ENCODE data around the gene RINT1.
"Not testable (repeated sequence)": the region's sequence is repeated elsewhere in the genome, so short reads cannot be mapped to it uniquely, and the experiment has no call there.

Gene RINT1

DNA sequence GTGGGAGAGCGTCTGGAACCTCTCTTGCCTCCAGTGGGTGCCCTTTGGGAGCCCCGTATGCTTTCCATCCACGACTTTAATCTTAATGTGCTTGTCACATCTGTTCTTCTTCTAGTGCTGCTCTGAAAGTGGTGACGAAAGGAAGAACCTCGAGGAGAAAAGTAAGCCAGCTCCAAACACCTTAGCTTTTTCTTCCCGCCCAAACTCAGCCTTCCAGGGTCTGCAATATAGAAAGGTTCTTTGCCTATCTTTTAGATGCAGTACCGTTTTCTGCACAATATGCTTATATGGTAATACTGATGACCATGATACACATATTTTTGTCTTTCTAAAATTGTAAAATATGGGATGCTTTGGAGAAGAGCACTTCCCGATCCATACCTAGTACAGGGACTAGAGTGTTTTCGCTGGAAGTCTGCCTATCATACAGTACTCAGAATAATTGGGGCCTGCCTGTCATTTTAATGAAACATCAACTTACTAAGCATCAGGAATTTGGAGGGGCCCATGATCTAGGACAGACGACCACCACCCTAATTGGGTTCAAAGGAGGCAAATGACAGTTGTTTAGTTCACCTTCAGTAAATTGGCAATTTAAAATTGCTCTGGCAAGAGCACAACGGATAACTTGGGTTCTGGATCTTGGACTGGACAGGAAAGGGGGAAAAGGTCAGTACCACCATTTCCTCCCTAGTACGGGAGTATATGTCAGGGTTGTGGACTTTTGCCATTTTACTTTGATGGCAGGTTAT lies 884 bp downstream of the RINT1 start:
- peak in 1 of 2 experiments; percentile 16 for DNase-seq

DNA sequence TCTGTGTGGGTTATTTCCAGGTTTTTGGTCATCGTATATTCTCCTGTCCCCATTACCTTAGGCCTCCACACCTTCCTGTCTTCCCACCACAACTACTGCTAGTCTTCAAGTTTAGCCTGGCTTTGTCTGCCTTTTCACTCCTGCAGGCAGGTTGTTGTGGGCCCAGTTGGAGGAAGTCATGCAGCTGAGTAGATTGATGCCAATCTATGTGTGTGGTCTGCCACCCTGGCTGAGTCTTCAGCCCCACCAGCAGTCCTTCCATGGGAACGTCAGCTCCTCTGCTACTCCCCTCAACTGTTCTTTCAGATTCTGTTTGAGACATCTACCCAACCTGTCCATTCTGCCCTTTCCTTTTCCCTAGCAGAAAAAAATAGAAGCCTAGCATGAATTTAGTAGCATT lies 6.3 kb downstream of the RINT1 start:
- no peak for DNase-seq

- DNase-seq: no peak
Measured at GRCh38 chr7:105559926-105560325, 27.9 kb downstream of the RINT1 start.

DNA sequence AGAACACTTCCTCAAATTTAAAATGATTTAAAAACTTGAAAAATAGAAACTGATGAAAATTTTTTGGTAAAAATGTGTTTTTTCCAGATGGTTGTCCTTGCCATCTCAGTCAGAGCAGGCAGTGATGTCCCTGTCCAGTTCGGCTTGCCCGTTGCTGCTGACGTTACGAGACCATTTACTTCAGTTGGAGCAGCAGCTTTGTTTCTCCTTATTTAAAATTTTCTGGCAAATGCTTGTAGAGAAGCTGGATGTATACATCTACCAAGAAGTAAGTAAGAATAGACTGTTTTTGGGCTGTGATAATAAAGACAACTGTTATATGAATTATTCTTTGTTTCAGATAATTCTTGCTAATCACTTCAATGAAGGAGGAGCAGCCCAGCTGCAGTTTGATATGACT lies 33.2 kb downstream of the RINT1 start:
- DNase-seq: no peak

DNA sequence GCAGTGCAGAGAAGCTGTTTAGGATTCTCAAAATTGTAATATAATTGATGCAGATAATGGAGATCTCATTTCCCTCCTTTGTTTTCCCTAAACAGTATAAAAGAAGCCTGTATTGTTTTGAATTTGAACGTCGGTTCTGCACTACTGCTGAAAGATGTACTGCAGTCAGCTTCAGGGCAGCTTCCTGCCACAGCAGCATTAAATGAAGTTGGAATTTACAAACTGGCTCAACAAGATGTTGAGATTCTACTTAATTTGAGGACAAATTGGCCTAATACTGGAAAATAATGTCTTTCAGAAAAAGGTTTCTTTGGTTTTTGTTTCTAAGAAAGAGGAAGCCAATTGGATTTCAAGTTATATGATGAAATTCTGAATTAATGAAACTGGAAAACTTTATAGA lies 35.0 kb downstream of the RINT1 start:
- DNase-seq: no peak

DNA sequence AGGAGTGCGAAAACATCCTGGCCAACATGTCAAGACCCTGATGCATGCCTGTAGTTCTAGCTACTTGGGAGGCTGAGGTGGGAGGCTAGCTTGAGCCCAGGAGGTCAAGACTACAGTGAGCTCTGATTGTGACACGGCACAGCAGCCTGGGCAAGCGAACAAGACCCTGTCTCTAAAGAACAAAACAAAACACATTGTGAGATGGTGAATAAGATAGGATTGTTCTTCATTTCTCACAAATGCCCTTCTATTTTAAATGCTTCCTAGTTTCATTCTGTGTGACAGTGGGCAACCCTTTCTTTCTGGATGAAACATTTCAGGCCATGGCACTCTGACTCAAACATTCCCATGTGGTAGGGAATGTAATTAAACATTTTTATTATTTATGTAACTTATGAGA lies 35.8 kb downstream of the RINT1 start:
- no peak for DNase-seq

- DNase-seq: no peak
Measured at GRCh38 chr7:105571891-105572290, 39.9 kb downstream of the RINT1 start.

- DNase-seq: peak in 1 of 2 experiments; percentile 47
Measured at GRCh38 chr7:105577251-105577650, 45.2 kb downstream of the RINT1 start.

DNA sequence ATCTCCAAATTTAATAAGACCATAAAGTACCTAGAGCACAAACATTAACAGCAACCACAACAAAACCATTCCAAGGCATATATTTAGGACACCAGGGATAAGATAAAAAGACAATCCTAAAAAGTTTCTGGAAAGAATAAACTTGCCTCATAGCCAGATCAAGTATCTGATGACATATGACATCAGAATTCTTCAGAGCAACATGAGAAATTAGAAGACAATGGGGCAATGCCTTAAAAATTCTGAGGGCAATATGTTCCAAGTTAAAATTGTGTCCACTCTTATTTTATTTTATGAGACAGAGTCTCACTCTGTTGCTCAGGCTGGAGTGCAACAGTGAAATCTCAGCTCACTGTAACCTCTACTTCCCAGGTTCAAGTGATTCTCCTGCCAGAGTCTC lies 46.5 kb downstream of the RINT1 start:
- no peak for DNase-seq

- no peak for DNase-seq
Measured at GRCh38 chr7:105580022-105580740, 48.2 kb downstream of the RINT1 start.

DNA sequence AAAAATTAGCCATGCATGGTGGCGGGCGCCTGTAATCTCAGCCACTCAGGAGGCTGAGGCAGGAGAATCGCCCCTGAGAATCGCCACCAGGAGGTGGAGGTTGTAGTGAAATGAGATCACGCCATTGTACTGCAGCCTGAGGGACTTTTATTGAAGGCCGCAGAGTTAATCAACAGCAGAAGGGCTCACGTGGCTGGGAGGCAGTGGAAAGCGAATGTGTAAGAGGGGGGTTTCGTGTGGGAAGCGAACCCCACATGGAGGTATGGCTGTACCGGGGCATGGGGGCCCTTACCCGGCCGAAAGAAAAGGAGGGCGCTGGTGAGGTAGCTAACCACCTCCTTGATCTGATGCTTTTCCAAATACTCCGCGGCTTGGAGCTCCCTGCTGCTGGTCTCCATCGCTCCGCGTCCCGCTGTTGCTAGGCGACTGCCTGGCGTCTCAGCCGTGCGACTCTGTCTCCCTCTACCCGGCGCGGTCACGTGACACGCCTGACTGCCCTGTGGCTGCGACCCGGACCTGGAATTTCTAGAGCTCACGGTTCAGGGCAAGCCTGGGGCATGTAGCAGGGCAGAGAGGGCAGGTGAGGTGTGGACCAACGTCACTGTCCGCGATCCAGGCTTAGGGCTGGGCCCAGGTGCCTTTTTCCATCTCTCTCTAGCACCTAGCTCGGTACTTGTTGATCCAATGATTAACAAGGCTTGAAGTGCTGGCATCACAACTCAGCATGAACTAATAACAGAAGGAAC lies 49.2 kb downstream of the RINT1 start, which contains the start of gene EFCAB10:
EFCAB10 (minus strand) TSS at position 428 of the 746 bp plus-strand sequence; CDS start at position 398, 30 bp downstream.
- peak; percentile 69 to 83 for DNase-seq

DNA sequence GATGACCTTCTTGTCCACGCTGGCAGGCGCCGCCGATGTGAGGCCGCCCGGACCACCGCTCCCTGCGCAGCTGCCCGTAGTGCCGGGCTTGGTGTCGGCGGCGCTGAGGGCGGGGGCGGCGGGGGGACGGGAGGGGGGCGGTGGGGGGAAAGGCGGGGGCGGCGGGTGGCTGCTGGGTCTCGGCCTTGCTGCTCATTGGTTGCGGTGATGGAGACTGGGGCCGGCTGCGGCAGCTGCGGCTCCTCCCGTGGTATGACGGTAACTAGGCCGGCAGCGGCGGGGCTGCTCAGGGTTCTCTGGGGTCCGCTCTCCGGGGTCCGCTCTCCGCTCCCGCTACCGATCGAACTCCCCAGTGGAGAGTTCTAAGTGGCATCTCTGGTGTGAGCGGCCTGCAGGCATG lies 51.1 kb downstream of the RINT1 start:
- DNase-seq: no peak

DNA sequence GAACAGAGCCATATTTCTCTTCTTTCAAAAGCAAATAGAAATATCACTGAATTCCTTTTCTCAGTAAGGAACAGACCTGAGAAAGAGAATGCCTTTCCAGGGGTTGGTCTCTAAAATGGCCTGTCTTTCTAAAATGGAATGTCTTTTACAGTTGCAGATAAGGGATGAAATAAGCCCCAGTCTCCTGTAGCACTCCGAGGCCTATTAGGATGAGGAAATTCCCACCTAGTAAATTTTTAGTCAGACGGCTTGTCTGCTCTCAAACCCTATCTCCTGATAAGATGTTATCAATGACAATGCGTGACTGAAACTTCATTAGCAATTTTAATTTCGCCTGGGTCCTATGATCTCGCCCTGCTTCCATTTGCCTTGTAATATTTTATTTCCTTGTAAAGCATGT lies 52.2 kb downstream of the RINT1 start:
- no peak for DNase-seq

- DNase-seq: no peak
Measured at GRCh38 chr7:105585850-105586500, 54.0 kb downstream of the RINT1 start.

GRCh38 chr7:105587909-105588635 lies 56.1 kb downstream of the RINT1 start:
- DNase-seq: no peak

DNA sequence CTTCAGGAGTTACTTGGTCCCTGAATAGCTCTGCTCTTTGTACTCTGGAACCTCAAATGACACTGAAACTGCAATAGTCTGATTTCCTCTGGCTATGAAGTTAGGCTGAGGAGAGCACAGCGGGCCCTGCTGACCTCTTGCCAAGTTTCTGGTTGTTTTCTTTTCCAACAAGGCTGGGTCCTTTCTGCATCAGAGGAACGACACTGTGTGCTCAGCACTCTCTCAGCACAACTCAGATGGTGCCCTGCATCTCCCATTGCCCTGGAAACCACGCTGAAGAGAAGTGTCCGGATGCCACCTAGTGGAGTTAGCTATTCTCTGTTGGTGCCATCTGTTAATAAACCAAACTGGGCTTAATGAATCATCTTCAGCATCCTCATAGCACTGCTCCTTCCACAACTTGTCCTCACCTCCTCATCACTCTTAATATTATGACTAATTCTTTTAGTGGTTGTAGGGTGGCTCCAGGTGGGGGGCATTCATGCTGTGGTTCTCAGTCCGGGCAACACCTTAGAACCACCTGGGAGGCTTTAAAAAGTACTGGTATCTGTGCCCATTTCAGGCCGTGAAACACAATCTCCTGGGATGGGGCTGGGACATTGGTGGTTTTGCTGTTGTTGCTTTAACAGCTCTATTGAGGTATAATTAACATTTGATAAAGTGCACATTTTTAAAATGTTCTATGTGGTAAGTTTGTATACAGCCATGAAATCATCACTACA lies 57.5 kb downstream of the RINT1 start:
- peak; percentile 63 to 85 for DNase-seq

DNA sequence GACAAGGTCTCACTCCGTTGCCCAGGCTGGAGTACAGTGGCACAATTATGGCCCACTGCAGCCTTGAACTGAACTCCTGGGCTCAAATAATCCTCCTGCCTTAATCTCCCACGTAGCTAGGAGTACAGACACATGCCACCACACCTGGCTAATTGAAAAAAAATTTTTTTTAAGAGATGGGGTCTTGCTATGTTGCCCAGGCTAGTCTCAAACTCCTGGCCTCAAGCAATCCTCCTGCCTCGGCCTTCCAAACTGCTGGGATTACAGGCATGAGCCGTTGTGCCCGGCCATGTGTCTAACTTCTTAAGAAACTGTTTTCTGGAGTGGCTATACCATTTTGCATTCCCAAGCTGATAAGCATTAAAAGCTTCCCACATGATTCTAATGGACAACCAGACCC lies 58.8 kb downstream of the RINT1 start:
- DNase-seq: no peak

DNA sequence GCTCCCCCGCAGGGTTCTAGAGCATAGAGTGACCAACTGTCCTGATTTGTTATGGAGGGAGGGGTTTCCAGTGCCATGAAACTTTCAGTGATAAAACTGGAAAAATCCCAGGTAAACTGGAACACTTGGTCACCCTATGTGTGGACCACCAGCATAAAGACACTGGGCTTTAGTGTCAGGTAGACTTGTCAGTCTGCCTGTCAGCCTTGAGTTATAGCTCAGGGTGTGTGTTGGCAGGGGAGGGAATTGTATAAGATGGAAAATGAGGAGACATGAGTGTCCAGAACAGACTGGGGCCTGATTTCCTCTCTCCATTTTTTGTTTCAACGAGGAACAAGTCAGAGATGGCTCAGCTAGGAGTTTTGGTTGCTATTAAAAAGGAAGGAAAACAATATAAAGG lies 59.5 kb downstream of the RINT1 start:
- no peak for DNase-seq

DNA sequence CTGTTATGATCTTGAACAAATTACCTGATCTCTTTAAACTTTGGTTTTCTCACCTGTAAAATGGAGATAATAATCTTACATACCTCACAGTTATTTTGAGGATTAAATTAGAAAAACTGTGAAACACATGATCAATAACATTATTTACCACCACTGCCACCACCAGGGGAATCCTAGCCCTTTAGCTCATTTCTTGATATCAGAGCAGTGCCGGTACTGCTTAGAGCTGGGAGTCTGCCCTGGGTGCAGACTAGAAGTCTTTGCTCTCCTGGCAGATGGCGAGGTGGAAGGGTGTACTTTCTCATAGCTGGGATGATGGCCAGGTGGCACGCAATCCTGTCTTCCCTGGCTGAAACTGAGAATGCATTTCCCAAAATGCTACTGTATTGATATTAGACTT lies 62.0 kb downstream of the RINT1 start:
- DNase-seq: peak; percentile 91 to 94

DNA sequence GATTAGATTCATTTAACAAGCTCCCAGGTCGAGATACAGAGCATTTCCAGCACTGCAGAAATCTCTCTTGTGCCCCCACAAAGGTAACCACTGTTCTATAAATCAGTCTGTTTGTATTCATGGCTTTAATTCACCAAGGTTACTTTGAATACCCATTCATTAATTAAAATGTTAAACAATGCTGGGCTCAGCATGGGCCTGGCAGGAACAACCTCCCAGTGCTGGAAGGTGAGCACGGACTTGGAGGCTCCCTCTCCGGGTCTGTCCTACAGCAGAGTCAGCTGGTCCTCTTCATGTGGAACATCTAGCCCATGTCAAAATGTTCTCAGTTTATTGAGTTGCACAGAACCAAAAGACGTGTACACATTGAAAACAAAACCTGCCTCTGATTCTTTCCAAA lies 64.9 kb downstream of the RINT1 start:
- DNase-seq: no peak

DNA sequence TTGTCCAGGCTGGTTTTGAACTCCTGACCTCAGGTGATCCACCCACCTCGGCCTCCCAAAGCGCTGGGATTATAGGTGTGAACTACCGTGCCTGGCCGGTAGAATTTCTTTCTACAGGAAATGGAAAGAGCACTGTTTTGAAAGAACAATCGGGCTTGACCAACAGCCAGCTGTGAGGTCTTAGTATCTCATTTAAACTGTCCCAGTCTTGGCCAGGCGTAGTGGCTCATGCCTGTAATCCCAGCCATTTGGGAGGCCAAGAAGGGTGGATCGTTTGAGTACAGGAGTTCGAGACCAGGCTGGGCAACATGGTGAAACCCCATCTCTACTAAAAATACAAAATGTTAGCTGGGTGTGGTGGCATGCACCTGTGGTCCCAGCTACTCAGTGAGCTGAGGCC lies 67.1 kb downstream of the RINT1 start:
- not testable (repeated sequence) for DNase-seq

DNA sequence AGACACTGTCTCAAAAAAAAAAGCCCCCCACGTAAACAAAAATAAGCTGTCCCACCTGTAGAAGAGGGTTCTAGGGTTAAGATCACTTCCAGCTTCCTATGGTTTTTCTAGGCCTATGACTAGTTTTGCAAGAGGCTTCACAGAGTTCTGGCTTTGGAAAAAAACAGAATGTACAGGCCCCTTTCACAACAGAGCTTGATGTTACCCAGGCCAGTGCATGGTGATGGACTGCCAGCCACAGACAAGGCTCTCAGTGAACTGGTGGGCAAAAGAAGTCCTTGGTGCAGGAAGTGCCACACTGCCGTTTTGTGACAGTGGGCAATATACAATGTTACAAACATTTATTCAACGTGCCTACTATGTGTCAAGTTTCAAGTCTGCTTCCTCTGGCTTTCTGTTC lies 67.5 kb downstream of the RINT1 start:
- no peak for DNase-seq

All from NCI-H524 (cell line).